Hindlimb muscle (tissue), 1 donor: ENCODE measurements around the gene MGMT. TPM values are rescaled to one million over a fixed set of nuclear protein-coding genes. Genes with fewer than 3 reads are reported as not detected.

Experiments used
- DNase-seq: peaks from one replicate; pipeline ENCODE4 v3.0.0-alpha.2; 2013
- polyA plus RNA-seq: library from polyadenylated mRNA; unstranded; fragments of 120-200 nt; gene quantifications from one replicate; pipeline ENCODE4 v1.2.1, GENCODE V29; 2013; ENCODE audit not compliant: insufficient read length

Gene MGMT
- polyA plus RNA-seq, 1 donor: 12.1 TPM

DNA sequence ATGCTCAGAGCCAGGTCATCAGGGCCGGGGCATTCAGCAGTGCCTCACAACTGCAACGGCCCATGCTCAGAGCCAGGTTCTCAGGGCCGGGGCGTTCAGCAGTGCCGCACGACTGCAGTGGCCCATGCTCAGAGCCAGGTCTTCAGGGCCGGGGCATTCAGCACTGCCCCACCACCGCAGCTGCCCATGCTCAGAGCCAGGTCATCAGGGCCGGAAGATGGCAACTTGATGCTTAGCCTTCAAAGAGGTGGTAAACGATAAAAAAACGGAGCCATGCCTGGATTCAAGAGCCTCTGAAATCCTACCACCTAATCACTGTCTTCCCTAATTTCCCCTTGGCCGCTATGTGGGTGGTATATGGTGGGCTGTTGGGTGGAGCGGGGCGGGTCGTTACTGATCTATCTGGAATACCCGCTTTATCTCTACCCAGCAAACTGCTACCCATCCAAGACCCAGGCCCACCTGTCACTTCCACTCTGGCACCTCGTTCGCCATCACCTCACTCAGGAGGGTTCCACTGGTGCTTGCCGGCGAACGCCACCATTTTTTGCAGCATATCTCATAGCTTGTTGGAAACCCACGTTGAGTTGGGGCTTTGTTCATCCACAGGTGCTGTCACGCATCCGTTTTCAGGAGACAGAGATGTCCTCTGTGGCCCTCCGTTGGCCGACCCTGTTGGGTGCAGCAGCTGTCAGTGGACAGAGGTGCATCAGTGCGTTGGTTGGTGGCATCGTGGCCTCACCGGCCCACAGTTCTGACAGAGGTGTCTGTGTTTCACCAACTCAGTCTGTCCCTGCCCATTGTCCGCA is 275.9 kb downstream of the MGMT start:
- no peak for DNase-seq

DNA sequence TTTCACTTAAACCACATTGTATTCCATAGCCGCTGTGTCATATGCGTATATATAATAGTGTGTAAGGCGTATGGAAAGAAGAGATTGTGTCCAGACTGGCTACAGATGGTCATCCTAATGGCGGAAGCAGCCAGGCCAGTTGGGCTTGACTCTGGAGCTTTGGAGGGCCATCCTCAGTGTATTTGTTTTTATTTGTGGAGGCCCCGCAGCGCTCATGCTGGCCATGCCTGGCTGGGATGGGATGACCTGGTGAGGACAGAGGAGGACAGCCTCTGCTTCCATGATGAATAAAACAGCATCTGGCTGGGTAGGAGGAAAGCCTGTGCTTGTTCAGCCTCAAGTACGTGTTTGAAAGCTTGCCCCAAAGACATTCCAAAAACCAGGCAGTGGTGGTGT is 276.7 kb downstream of the MGMT start:
- DNase-seq: no peak

DNA sequence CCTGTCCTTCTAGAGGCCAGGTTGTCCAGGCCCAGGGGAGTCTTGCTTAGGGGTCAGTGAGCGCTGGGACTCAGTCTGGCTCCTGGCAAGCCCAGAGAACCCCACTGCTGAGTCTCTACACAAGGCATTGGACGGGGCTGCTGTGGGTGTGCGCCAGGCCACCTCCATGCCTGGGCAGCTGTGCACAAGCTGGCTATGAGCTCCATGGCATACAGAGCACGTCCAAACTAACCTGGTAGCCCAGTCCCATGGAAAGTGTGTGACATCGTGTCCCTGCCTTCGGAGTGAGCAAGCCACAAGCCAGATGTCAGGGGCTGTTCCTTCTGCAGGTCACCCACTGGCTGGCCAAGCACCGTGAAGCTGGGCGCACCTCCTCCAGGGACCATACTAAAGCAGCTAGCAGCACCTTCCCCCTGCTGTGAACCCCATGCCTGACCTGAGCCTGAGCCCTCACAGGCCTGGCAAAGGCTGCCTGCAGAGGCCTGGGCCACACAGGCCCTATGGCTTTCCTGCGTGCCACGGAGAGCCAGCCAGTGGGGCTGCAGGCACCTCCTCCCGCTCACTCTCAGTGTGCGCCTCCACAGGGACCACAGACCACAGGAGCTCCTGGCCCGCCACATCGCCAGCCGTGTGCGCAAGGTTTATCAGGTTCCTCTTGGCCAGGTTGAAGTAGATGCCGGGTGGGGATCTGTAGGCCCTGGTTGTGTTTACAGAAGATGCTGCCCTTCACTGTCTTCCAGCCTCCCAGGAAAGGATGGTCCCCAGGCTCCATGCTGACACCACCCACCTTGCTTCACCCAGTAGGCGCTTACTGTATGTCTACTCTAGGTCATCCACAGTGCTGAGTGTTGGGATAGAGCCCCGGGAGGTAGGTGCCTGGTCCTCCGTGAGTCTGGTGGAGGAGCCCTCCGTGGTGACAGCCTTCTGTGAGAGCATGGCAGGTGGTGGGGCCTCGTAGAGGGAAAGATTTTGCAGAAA is 277.4 kb downstream of the MGMT start:
- DNase-seq: no peak

DNA sequence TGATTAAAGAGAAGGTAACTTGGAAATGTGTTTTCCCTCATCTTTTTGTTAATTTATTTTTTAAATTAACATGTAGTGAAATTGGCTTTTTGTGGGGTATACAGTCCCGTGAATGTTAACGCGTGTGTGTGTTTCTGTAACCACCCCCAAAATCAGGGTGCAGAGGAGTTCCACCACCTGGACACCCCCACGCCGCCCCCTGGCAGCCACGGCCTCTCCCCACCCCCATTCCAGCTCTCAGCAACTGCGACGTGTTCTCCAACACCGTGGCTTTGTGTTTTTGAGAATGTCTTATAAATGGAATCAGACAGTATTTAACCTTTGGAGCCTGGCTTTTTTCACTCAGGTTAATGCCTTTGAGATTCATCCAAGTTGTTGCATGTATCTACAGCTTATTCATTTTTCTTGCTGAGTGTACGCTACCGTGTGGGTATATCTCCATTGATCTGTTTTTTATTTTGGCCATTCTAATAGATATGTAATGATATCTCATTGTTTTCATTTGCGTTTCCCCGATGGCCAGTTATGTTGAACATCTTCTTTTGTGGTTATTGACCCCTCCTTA is 278.2 kb downstream of the MGMT start:
- no peak for DNase-seq

DNA sequence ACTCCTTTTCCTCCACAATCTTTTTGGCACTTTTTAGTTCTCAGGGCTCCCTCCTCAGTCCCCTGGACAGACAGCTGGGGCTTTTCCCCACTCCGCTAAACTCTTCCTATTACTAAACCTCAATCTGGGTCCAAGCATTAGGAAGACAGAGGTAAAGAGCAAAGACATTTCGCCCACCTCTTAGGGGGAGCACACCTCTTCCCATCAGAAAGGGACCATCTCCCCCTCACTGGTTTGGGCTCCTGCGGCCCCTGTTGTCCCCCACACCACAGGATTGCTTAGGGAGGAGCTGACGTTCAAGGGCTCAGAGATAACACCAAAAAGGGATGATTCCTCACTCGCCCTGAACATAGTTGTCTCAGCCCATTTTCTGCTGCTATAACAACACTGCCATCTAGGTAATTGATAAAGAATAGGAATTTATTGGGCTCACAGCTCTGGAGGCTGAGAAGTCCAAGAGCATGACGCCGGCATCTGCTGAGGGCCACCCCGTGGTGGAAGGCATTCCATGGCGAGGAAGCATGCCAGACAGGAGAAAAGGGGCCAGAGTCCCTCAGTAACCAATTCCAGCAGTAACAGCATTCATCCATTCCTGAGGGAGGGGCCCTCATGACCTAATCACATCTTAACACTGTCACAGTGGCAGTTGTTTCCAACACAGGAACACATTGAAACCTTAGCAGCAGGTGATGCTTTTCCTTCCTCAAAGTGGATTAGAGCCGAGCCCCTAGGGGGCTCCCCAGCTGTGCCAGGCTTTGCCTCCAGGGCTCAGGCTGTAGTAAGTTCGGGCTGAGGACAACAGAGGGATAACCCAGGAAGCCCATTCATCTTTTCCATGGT is 287.4 kb downstream of the MGMT start:
- DNase-seq: no peak

DNA sequence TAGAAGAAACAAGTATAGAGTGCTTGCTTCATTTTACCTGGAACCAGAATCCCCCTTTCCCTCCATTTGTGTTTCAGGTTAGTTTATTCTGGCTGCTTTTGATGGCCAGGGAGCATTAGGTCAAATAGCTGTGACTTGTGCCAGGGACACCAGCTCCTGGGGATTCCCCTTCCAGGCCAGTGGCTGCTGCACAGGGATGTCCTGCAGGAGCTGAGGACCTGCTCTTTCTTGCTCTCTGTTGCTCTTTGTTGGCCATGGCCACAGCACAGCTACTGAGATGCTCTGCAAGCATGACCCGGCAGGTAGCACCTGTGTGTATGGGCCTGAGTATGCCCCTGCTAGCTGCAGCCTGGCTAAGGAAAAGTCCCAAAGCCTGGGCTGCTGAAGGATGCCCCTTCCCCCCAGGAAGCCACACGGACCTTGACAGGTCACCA is 288.1 kb downstream of the MGMT start:
- no peak for DNase-seq

DNA sequence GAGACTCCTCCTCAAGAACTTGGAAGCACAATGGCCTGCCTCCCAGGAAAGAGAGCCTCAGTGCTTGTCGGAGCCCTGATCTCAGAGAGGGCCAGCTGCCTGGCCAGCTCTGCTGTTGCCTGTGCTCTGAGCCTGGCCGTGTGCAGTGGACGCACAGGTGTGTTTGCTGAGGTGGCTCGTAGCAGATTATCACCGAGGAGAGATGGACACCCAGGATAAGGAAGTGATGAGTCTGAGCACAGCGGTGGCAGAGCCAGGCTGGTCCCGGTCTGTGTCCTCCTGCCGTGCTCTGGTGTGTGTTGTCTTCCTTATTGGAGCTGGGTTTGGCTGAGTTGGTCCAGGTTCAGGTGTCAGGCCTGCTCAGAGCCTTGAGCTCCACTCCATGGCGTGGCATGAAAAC is 288.6 kb downstream of the MGMT start:
- no peak for DNase-seq

DNA sequence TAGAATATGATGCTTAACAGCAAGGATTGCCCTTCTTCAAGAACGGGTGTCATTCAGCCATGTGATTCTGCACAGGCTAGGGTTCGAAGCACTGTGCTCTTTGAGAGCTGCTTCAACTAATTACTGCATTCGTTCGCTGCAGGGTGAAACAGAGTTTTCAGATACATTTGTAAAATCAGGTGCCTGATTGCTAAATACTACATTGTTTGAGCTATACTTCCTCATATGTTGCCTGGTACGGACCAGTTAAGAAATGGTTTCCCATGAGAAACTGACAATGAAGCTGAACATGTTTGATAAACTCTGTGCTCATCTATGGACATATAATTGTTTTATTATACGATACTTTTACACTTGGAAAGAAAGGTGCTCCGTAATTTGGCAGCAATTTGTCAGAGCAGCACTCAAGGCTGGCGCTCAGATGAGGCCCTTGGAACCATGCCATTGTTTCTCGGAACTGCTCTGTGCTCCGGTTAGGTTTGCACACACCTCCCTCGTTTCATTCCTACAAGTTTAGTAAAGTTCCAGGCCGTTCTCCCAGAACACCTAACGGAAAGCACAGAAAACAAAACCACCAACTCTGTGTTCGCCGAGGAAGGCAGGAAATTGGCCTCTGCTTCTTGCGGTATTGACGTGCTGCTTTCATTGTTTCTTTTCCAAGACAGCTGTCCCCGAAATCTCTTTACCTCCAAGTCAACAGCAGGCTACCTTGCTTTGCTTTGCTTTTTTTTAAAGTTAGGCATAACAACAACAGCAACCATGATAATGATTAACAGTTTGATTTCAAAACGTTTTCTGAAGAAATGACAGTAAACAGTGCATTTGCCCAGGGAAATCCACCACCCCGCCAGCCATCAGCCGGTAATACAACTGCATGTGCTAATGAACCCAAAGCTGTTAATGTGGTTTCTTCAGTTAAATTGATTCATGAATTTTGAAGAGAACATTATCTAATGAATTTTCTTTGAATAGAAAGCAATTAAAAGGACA is 290.2 kb downstream of the MGMT start:
- peak; percentile 49 for DNase-seq

DNA sequence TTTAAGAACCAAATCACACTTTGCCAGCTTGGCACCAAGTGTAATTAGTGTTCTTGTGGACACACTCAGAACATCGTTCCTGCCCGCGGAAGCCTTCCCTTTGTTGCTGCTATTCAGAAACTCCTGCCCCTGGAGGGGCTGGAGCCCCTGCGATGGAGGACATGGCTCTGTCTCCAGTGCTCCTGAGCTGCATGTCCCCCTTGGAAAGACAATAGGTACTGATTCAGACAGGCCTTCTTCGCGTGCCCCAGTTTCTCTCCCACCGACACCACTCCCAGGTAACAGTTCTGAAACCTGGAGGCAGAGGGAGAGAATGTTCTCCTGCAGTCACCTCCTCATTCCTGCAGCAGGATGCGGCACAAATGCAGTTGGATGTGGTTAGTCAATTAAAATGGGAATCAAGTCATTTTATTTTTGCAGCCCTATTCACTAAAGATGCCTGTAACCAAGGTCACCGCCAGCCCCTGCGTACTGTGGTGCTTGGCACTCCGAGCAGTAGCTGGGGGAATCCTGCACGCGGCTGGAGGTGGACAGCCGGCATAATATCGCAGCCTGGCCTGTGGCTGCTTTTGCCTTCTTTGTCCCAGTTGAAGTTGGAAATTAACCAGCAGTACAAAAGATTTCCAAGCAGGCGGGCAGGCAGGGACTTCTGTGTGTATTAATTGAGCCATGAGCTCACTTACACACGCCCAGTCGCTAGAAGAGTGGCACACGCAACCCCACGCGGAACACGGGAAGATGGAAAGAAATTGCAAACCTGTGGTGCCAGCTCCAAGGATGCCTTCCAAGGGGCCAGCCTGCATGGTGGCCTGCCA is 291.4 kb downstream of the MGMT start:
- no peak for DNase-seq

DNA sequence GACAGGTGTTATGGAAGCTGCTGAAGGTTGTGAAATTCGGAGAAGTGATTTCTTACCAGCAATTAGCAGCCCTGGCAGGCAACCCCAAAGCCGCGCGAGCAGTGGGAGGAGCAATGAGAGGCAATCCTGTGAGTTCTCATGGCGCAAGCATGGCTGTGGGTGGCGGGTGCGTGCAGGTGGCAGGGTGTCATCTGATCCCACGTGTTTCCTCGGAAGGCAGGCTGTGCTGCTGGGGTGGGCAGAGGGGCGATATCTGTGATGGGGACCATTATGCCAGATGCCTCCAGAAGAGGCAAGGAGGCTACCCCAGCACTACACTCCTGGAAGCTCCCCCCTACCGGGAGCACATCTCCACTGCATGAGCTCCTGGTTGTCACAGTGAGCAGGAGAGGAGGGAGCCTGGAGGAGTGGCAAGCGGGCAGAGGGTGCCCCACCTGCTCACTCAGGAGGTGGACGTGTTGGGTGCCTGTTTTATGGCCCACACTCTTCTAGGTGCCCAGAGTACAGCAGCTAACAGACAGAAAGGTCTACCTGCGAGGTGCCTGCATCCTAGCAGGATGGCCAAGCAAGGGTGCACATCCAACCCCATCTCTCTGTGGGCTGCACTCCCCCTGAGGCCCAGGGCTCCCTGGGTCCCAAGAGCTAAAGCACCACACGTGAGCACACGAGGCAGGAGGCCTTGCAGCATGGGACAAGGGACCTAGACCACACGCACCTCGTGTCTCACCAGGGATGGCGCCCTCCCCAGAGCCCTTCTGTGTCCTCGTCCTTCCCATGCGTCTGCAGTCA is 292.4 kb downstream of the MGMT start:
- no peak for DNase-seq

DNA sequence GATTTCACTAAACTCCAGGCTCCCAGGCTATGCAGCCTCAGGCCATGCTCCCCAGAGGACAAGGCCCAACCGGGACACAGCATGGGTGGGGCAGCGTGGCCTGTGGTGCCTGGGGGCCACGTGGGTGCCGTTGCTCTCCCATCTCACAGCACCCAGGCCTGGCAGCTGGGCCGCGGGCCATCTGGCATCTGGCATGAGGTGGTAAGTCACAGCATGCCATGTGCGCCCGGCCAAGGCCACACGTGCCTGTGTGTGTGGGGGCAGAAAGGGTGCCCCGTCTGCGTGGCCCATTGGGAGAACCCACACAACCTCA is 292.9 kb downstream of the MGMT start:
- no peak for DNase-seq

DNA sequence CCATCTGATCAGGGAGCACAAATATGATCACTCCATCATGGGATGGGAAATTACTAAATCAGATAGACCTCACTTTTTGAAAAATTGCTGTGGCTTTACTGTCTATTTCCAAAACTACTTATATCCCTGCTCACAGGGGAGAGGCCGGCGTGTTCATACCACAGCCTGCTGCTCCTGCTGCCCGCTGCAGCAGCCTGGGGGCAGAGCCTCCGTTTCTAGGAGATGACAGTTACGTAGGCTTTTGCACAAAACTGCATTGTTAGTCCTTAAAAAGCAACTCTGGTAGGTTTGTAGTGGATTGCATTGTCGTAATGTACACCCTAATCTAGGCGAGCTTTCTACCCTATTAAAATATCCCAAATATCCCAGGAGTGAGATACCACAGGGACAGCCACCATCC is 293.4 kb downstream of the MGMT start:
- DNase-seq: no peak

DNA sequence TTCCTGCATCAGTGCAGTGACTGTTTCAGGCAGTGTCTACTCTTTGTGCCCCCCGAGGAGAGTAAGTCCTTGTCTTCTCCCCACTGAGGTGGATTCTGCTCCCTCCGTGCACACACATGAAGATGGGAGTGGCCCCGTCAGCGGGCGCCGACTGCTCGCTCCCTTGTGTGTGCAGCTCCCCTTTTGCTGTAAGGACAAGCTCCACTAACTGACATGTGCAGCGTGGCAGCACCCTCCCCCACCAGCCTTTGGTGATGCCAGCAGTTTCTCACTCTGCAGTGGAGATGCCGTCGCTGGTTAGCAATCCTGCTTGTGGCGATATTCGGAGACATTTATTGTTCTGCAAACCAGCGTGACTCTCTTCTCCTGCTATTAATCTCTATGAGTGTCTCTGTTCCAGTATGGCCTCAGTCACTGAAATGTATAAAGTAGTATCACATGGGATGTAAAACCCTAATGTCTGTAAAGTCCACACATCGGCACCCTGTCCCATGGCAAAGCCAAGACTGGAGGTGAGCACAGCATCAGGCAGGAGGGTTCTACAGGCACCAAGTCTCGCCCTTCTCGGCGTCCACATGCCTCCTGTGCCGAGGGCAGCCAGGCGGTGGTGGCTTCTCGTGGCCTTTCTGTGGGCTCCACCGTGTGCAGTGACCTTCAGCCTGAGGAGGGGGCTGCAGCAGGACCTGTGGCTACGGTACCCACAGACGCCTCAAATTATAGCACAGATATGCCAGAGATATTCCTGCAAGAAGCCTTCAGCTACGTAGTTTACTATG is 294.3 kb downstream of the MGMT start:
- no peak for DNase-seq

DNA sequence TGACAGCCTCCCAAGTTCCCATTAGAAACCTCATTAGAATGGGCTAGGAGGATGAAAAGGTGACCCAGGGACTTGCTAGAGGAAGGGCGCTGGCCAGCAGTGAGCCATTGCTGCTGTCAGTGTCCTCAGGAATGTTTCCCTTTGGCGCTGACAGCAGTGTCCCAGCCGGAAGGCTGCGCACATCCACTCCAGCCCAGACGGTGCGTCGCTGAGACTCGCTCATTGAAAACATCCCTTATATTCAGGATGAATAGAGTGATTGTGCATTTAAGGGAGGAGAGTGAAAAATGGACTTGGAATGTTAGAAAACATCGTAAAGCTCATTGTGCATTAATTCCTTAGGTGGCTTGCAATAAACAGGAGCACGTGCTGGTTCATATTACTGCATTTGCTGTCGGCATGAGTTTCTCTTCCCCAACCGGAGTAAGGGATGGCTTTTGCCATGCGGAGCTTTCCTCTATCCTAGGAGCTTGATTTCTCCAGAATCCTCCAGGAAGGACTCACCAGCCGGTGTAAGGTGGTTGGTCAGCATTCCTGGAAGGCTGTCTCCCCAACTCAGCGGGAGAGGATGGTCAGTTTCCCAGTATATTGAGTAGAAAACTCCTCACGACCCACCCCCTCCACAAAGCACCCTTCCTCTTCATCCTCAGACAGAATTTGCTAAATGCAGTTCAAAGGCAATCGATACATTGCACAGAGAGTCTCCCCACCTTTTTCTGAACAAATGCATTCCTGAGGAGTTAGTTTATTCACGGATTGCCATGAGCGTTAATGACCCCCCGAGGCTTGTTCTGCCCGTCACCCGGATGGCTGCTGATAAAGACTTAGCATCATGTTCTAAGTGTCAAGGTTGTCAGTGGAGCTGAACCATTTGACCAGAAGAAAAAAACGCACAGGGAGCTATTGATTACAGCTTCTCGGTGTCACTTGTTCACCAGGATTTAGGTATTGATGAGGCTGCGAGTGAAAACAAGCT is 295.2 kb downstream of the MGMT start:
- DNase-seq: no peak

DNA sequence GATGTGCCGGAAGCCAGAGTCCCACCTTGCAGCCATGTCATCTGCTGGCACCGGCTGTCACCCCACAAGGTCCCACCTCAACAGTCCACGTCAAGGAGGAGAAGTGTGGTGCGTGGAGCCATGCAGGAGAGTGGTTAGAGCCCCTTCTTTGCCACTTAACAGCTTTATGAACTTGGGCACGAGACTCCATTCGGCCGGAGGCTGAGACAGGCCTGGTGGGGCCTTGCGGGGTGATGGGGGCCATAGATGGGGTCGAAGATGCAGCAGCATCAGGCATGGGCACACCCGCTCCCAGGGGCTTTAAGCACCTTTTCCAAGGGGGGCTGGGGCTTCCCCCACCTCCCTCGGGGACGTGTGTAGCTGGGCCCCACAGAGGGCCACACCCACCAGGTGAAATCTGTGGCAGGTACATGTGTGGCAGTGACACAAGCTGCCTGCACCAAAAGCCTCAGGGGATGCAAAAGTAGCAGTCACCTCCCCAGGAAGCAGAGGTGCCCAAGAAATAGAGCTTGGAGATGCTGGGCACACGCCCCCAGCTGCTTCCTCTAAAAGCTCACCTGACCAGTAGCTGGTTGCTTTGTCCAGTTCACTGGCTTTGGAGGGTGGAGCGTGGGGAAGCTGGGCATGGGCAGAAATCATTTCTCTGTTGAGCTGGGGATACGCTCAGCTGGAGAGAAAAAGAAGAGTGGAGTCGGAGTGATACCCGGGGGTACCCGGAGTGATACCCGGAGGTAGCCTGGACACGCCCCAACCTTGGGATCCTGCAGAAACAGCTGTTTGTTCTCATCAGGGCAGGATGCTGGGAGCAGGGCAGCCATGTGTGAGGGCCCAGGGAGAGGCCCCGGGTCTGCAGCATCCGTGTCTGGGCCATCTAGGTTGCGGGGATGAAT is 297.2 kb downstream of the MGMT start:
- no peak for DNase-seq
